Activated CD8-positive, alpha-beta T cell treated with anti-CD3 and anti-CD28 coated beads for 36 hours (primary cell): Measurements from ENCODE around the gene ZNF486. TPM values are rescaled to one million over a fixed set of nuclear protein-coding genes. Genes with fewer than 3 reads are reported as not detected.
"Not testable (repeated sequence)": the region's sequence is repeated elsewhere in the genome, so short reads cannot be mapped to it uniquely, and the experiment has no call there.

ENCODE experiments used
- ATAC-seq: fragments of 200-7000 bp; cut with Tn5 transposase; one replicate; pipeline ENCODE4 v1.10.0; 2021; ENCODE audit warnings: mild to moderate bottlenecking, moderate library complexity
- CTCF ChIA-PET: fragments of 350-600 bp; sonication (Branson Sonifier 250); formaldehyde crosslinking; loops from one replicate; lab custom pipeline; 2021; ENCODE audit warnings: antibody characterized with exemption; lab: Charles Lee
- POLR2A ChIA-PET: fragments of 350-600 bp; sonication (Branson Sonifier 250); formaldehyde crosslinking; loops from one replicate; lab custom pipeline; 2021; ENCODE audit warnings: antibody characterized with exemption; lab: Charles Lee
- DNase-seq: peaks from one replicate; pipeline ENCODE4 v3.0.0-alpha.2; 2020
- H3K27ac Mint-ChIP-seq: one replicate; pipeline ENCODE4 v1.8.0; 2021; ENCODE audit warnings: mild to moderate bottlenecking, mixed read lengths
- H3K27me3 Mint-ChIP-seq: one replicate; pipeline ENCODE4 v1.8.0; 2021; ENCODE audit warnings: mixed read lengths
- H3K36me3 Mint-ChIP-seq: one replicate; pipeline ENCODE4 v1.8.0; 2021; ENCODE audit warnings: low read depth, mixed read lengths
- H3K4me1 Mint-ChIP-seq: one replicate; pipeline ENCODE4 v1.8.0; 2021; ENCODE audit warnings: low read depth, mixed read lengths
- H3K4me3 Mint-ChIP-seq: one replicate; pipeline ENCODE4 v1.8.0; 2021; ENCODE audit warnings: mild to moderate bottlenecking, moderate library complexity, mixed read lengths
- H3K9me3 Mint-ChIP-seq: one replicate; pipeline ENCODE4 v1.8.0; 2021; ENCODE audit warnings: mixed read lengths
- intact Hi-C: fragments of 100-400 bp; cut with micrococcal nuclease; formaldehyde crosslinking; loops from one replicate; pipeline ENCODE4 v1.10.0; 2022
- total RNA-seq, 2 experiments: library from RNA; stranded (reverse); gene quantifications; one replicate each; pipeline ENCODE4 v1.2.3, GENCODE V29; 2021
- TF ChIP-seq, protein P1 (sequence below): fragments of 200-600 bp; IDR thresholded peaks from one replicate; pipeline ENCODE4 v1.8.0; 2022; ENCODE audit warnings: antibody characterized with exemption, mild to moderate bottlenecking

Gene ZNF486
- total RNA-seq, 2 experiments from 2014 or later = 13.1 to 15.5 TPM

DNA sequence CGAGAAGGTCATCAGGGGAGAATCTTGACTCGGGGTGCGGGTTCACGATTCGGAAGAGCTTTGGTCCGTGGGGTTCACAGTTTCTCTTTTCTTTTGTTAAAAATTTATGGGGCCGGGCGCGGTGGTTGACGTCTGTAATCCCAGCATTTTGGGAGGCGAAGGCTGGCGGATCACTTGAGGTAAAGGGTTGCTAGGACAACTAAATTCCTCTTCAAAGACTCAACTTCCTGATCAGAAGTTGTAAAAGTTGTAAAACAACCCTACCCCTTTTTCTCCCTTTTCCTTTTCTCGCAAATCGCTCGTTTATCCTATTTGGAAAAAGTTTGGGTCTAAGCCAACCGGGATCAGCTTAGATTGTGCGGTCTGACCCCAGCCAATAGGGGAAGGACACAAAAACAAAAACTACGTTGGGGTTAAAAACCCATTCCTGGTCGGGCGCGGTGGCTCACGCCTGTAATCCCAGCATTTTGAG is 673 bp downstream of the ZNF486 start:
- DNase-seq (no peak), ATAC-seq (no peak)
- ChIA-PET CTCF (interaction anchor here (0.9 to 1.5 kb wide), 4 partner anchors 11 to 129 kb away, joined by 3 to 5 read pairs (median 3); partner anchors contain the start of gene ZNF682), POLR2A (interaction anchor here (0.6 to 1.6 kb wide), 11 partner anchors 9 to 756 kb away, joined by 3 to 13 read pairs (median 3); partner anchors contain the start of genes ZNF682, ZNF737 and ZNF85)
- Mint-ChIP-seq H3K27me3 (no peaks in the 10 kb centered on the region), H3K4me1 (peaks cover 31% of the 10 kb centered on the region), H3K4me3 (peak overlapping the region; percentile 99), H3K36me3 (peaks cover 52% of the 10 kb centered on the region), H3K9me3 (peaks cover 9% of the 10 kb centered on the region), H3K27ac (peak overlapping the region; percentile 96)
- intact Hi-C loops = no loop called here
- TF ChIP-seq, protein P1, sequence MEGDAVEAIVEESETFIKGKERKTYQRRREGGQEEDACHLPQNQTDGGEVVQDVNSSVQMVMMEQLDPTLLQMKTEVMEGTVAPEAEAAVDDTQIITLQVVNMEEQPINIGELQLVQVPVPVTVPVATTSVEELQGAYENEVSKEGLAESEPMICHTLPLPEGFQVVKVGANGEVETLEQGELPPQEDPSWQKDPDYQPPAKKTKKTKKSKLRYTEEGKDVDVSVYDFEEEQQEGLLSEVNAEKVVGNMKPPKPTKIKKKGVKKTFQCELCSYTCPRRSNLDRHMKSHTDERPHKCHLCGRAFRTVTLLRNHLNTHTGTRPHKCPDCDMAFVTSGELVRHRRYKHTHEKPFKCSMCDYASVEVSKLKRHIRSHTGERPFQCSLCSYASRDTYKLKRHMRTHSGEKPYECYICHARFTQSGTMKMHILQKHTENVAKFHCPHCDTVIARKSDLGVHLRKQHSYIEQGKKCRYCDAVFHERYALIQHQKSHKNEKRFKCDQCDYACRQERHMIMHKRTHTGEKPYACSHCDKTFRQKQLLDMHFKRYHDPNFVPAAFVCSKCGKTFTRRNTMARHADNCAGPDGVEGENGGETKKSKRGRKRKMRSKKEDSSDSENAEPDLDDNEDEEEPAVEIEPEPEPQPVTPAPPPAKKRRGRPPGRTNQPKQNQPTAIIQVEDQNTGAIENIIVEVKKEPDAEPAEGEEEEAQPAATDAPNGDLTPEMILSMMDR = no peak

DNA sequence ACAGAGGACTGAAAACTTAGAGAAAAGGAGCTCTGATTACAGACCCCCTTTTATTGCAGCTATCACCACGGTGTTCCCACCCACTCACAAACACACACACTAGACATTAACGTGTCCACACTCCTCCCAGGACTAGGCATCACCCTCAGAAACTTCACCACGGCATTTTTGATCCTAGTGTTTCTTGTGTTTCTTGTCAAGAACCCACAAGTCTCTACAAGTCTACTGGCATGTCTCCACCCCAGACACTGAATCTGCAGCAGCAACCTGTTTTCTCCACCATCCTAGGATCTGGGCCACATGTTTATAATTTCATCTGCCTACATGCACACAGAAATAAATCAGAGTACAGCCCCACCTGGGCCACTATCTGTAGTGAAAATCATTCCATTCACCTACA is 4.3 kb downstream of the ZNF486 start:
- peaks cover 8% of the 10 kb centered on the region for H3K9me3 Mint-ChIP-seq
- TF ChIP-seq, protein P1 = no peak
- peaks cover 22% of the 10 kb centered on the region for H3K4me1 Mint-ChIP-seq
- H3K36me3 Mint-ChIP-seq = peaks cover 72% of the 10 kb centered on the region
- DNase-seq (no peak), ATAC-seq (no peak)
- CTCF ChIA-PET = interaction anchor here (1.0 kb wide), 1 partner anchor 10 kb away, joined by 3 read pairs; no protein-coding TSS in a partner anchor
- no peaks in the 10 kb centered on the region for H3K27me3 Mint-ChIP-seq
- intact Hi-C loops = no loop called here
- H3K27ac Mint-ChIP-seq = no peak overlapping the region
- no peak overlapping the region for H3K4me3 Mint-ChIP-seq
- POLR2A ChIA-PET = interaction anchor here (0.6 kb wide), 1 partner anchor 69 kb away, joined by 3 read pairs; no protein-coding TSS in a partner anchor

DNA sequence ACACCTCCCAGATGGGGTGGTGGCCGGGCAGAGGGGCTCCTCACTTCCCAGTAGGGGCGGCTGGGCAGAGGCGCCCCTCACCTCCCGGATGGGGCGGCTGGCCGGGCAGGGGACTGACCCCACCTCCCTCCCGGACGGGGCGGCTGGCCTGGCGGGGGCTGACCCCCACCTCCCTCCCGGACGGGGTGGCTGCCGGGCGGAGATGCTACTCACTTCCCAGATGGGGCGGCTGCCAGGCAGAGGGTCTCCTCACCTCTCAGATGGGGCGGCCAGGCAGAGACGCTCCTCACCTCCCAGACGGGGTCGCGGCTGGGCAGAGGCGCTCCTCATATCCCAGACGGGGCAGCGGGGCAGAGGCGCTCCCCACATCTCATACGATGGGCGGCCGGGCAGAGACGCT is 8.8 kb downstream of the ZNF486 start:
- H3K4me3 Mint-ChIP-seq, H3K27ac Mint-ChIP-seq, intact Hi-C loops, DNase-seq, H3K27me3 Mint-ChIP-seq, CTCF ChIA-PET, H3K9me3 Mint-ChIP-seq, POLR2A ChIA-PET, H3K4me1 Mint-ChIP-seq, ATAC-seq: not testable (repeated sequence)
- peaks cover 67% of the 10 kb centered on the region for H3K36me3 Mint-ChIP-seq

DNA sequence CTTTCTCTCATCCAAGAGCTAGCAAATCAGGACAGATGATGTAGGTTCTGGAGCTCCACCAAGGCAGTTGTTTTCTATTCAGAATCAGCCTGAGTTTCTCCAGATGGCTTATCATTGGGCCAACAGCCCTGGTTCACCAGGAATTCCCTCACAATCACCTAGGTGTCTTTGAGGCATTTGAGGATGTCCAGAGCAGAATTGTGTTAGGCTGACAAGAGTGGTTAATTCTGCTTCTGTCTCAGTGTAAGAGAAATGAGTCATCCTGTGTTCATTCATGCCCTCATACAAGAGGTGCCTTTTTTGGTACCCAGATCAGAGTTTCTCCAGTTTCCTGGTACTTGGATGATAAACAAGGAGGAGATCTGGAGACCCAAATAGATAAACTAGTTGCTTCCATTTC is 12.9 kb downstream of the ZNF486 start:
- ATAC-seq, H3K27ac Mint-ChIP-seq, H3K4me1 Mint-ChIP-seq, H3K4me3 Mint-ChIP-seq, DNase-seq, intact Hi-C loops, CTCF ChIA-PET, H3K27me3 Mint-ChIP-seq, H3K9me3 Mint-ChIP-seq: not testable (repeated sequence)
- peaks cover 52% of the 10 kb centered on the region for H3K36me3 Mint-ChIP-seq
- POLR2A ChIA-PET = interaction anchor here (0.7 kb wide), 1 partner anchor 13 kb away, joined by 3 read pairs; the partner anchor contains the start of gene ZNF486

DNA sequence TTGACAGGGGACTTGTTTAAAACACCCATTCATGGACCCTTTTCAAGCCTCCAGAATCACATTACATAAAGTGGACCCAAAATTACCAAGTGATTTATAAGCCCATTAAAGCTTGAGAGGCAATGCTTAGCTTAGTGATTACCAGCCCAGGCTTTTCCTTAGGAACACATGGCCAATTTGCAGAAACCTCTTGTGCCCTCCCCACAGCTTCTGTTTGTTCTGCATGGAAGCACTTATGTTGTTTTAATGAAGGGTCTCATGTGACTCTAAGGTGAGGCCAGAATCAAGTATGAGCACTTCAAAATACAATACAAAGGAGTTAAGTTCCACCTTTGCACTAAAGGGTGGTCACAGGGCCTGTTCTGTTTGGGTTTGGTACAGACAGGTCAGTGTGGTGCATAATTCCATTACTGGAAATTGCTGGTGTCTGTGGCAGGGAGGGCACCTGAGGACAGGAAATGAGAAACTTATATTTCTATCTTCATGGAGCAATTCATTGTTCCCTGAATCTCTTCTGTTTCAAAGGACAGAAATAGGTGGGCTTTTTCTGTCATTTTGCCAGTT is 15.3 kb downstream of the ZNF486 start:
- ChIA-PET CTCF (no interaction called here), POLR2A (no interaction called here)
- Mint-ChIP-seq H3K4me3 (no peak overlapping the region), H3K27ac (no peak overlapping the region), H3K36me3 (peaks cover 48% of the 10 kb centered on the region), H3K27me3 (no peaks in the 10 kb centered on the region), H3K9me3 (peaks cover 1% of the 10 kb centered on the region), H3K4me1 (no peaks in the 10 kb centered on the region)
- intact Hi-C loops = no loop called here
- TF ChIP-seq, protein P1 = no peak
- no peak for DNase-seq
- no peak for ATAC-seq

DNA sequence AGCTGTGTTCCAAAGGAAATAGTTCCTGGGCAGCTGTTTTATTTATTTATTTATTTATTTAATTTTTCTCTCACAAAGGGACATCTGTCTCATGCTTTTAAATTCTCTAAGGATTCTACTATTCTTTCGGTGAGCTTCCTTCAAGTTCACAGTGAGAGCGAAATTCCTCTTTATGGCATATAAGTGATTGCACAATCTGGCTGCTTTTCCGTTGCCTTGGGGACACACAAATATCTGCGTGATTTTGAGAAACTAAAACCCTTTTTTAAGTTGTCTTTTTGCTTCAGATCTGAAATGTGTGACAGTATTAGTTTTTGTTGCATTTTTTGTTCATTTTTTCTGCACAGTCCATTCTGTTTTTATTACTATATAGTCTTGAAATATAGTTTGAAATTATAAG is 19.2 kb downstream of the ZNF486 start:
- no peaks in the 10 kb centered on the region for H3K27me3 Mint-ChIP-seq
- ATAC-seq (no peak), DNase-seq (no peak)
- POLR2A ChIA-PET = interaction anchor here (0.8 kb wide), 1 partner anchor 8 kb away, joined by 4 read pairs; no protein-coding TSS in a partner anchor
- intact Hi-C loops = no loop called here
- peaks cover 8% of the 10 kb centered on the region for H3K9me3 Mint-ChIP-seq
- peaks cover 66% of the 10 kb centered on the region for H3K36me3 Mint-ChIP-seq
- CTCF ChIA-PET = no interaction called here
- no peak overlapping the region for H3K4me3 Mint-ChIP-seq
- TF ChIP-seq, protein P1 = no peak
- H3K27ac Mint-ChIP-seq = no peak overlapping the region
- H3K4me1 Mint-ChIP-seq = no peaks in the 10 kb centered on the region
